Heart right ventricle (tissue), 16 donors: ENCODE results near the gene SMCO4. TPM values are rescaled to one million over a fixed set of nuclear protein-coding genes. Genes with fewer than 3 reads are reported as not detected.

ENCODE experiments used
- ATAC-seq, 8 donors: fragments of 200-7000 bp; cut with Tn5 transposase; one replicate each; pipeline ENCODE4 v1.9.1; 2020; ENCODE audit warnings: mild to moderate bottlenecking in 8 of 8, moderate library complexity in 8 of 8, moderate number of reproducible peaks in 1 of 8
- DNase-seq, 2 donors: peaks; one replicate each; pipeline ENCODE4 v3.0.0-alpha.2; 2020
- H3K27ac ChIP-seq, 10 donors: fragments of 200-600 bp; sonication (generic) in 2 of 10; one replicate each; pipeline versions ENCODE4 v1.5.0 to v1.8.0; 2020 to 2022; ENCODE audit warnings: mild to moderate bottlenecking in 3 of 10
- H3K27me3 ChIP-seq, 7 donors: fragments of 200-600 bp; one replicate each; pipeline ENCODE4 v1.8.0; 2021 to 2022; ENCODE audit warnings: mild to moderate bottlenecking in 2 of 7
- H3K36me3 ChIP-seq, 9 donors: fragments of 200-600 bp; sonication (generic) in 1 of 9; one replicate each; pipeline versions ENCODE4 v1.5.0 to v1.8.0; 2020 to 2022; ENCODE audit warnings: mild to moderate bottlenecking in 2 of 9
- H3K4me1 ChIP-seq, 9 donors: fragments of 200-600 bp; sonication (generic) in 1 of 9; one replicate each; pipeline versions ENCODE4 v1.5.0 to v1.8.0; 2020 to 2022; ENCODE audit warnings: mild to moderate bottlenecking in 4 of 9
- H3K4me3 ChIP-seq, 10 donors: fragments of 200-600 bp; sonication (generic) in 2 of 10; one replicate each; pipeline versions ENCODE4 v1.5.0 to v1.8.0; 2020 to 2022; ENCODE audit warnings: mild to moderate bottlenecking in 7 of 10, moderate library complexity in 2 of 10
- H3K9me3 ChIP-seq, 11 donors: fragments of 200-600 bp in 10 of 11; sonication (generic) in 2 of 11; one replicate each; pipeline versions ENCODE4 v1.5.0 to v1.8.0; 2013 to 2022; ENCODE audit warnings: mild to moderate bottlenecking in 2 of 11, control low read depth in 1 of 11, moderate library complexity in 1 of 11
- CTCF ChIP-seq, 9 donors: fragments of 200-600 bp; sonication (generic) in 2 of 9; IDR thresholded peaks; one replicate each; pipeline versions ENCODE4 v1.5.0 to v1.8.0; 2021 to 2022; ENCODE audit warnings: antibody characterized with exemption in 9 of 9, mild to moderate bottlenecking in 5 of 9, moderate library complexity in 1 of 9
- WGBS, 2 donors: extraction: QIAGEN DNeasy Blood & Tissue Kit; methylation state at CpG; one replicate each; pipeline ENCODE4 v1.1.7; 2013; ENCODE audit warnings: inconsistent platforms in 1 of 2; 5-methylcytosine and 5-hydroxymethylcytosine counted together
- intact Hi-C, 10 donors: fragments of 100-400 bp; cut with DNase I; formaldehyde crosslinking; loops; one replicate each; pipeline versions ENCODE4 v1.11.1 to v1.14.2; 2022
- polyA plus RNA-seq, 2 donors: library from polyadenylated mRNA; stranded (reverse); fragments of 200-250 nt; gene quantifications; one replicate each; pipeline ENCODE4 v1.2.3, GENCODE V29; 2013
- total RNA-seq, 10 donors: library from RNA; stranded (reverse); fragmentation: NEBNext Ultra II Directional in 3 of 10; extraction: Animal tissue kit (Norgen Biotek cat#: 25700) in 3 of 10; gene quantifications; one replicate each; pipeline versions ENCODE4 v1.2.1 to v1.2.4, GENCODE V29; 2021 to 2023
- donor health status: Arrhythmogenic right ventricular cardiomyopathy.
- donor health status: ischemic (EF 13 %, LVEDD 7.1; RV severe dilation, severe dysfunction).
- donor health status: healthy with polysubstance abuse.
- donor health status: DM: no; HTN: yes; CAD: no.
- donor health status: DM: no; HTN: no; CAD: no.
- donor health status: ischemic (EF 25% LVEDD 6.9; RV normal size, moderate dysfunction).
- donor health status: ischemic (EF 25% LVEDD 5.7; RV mildly dilated, moderate dysfunction).
- donor health status: healthy.
- donor health status: DM: yes; HTN: yes; CAD: no.
- donor health status: Ischemic cardiomyopathy.
- donor health status: ischemic (EF 35%, LVEDD 5.7; RV mildly dilated, moderate dysfunction).
- donor health status: nonischemic (EF 11% LVEDD 7.7; RV severe dilation, severe dysfunction).
- donor health status: DM: yes; HTN: yes; CAD: no.
- donor health status: PGD.
- donor health status: ischemic (EF 29% LVEDD 5.4; RV normal size, mild dysfunction).
- donor health status: nonischemic (EF 23%, LVEDD 6.1; RV moderate dilation, normal function).

SMCO4 gene
- total and polyA plus RNA-seq, 12 donors: 23.1 to 85.5 (median 44.8) TPM

DNA sequence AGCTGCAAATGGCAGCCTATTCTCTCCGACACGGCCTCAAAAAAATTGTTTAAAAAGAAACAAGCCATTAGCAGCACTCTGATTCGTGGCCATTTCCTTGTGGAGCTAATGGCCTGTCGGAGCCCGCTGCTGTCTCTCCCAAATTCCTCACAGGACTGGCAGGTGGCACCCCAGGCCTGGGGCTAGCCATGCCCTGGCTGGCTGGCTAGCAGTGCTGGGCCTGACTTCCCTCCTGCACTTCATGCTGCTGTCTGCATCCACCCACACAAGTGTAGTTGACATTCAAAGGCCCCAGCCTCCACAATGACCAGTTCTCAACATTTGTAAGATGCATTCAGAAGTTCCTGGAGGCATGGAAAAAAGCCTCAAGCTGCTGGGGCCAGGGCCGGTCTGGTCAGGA lies 61.5 kb downstream of the SMCO4 start:
- H3K4me3 ChIP-seq: no peak overlapping the region
- DNase-seq (no peak), ATAC-seq (peak; percentile 34 to 78 (median 66))
- intact Hi-C loops: loop anchor here in 4 of 10 donors (5.0 to 10.0 kb wide), 3 partner anchors 61 to 173 kb away; partner anchors contain the start of gene SMCO4 (in 3 of the 4)
- TF ChIP-seq CTCF (IDR thresholded peaks at IDR 0.05): peak in 5 of 9 donors; percentile 7 to 45 (median 32)
- 92 to 96% methylated on average over 6 of the region's 6 CpGs for WGBS, 2 donors
- no peak overlapping the region for H3K27ac ChIP-seq
- no peaks in the 10 kb centered on the region for H3K9me3 ChIP-seq
- no peaks in the 10 kb centered on the region for H3K27me3 ChIP-seq
- H3K4me1 ChIP-seq: peaks cover 0 to 24% (median under 1%) of the 10 kb centered on the region in 9 donors
- peaks cover 0 to 30% (median 0%) of the 10 kb centered on the region in 9 donors for H3K36me3 ChIP-seq

- 93 to 97% methylated on average over 16 of the region's 16 CpGs for WGBS, 2 donors
- Histone ChIP-seq H3K27ac (no peak overlapping the region), H3K27me3 (no peaks in the 10 kb centered on the region), H3K36me3 (peaks cover 0 to 31% (median 0%) of the 10 kb centered on the region in 9 donors), H3K4me1 (peaks cover 0 to 20% (median 0%) of the 10 kb centered on the region in 9 donors), H3K4me3 (no peak overlapping the region), H3K9me3 (no peaks in the 10 kb centered on the region)
- ATAC-seq: no peak
- no peak for DNase-seq
- intact Hi-C loops: loop anchor here in 4 of 10 donors (5.0 to 10.0 kb wide), 3 partner anchors 61 to 174 kb away; partner anchors contain the start of gene SMCO4 (in 3 of the 4)
- TF ChIP-seq CTCF (IDR thresholded peaks at IDR 0.05): no peak
These were observed 61.9 kb downstream of the SMCO4 start for GRCh38 chr11:93481279-93481678.

GRCh38 chr11:93480756-93481155 lies 62.4 kb downstream of the SMCO4 start:
- peaks cover 0 to 19% (median 0%) of the 10 kb centered on the region in 9 donors for H3K4me1 ChIP-seq
- no peak for ATAC-seq
- no peaks in the 10 kb centered on the region for H3K9me3 ChIP-seq
- TF ChIP-seq CTCF (IDR thresholded peaks at IDR 0.05): no peak
- WGBS, 2 donors: 94% methylated on average over 1 of the region's 1 CpG
- DNase-seq: no peak
- peaks cover 0 to 31% (median 0%) of the 10 kb centered on the region in 9 donors for H3K36me3 ChIP-seq
- no peak overlapping the region for H3K4me3 ChIP-seq
- no peaks in the 10 kb centered on the region for H3K27me3 ChIP-seq
- H3K27ac ChIP-seq: no peak overlapping the region
- intact Hi-C loops: loop anchor here in 4 of 10 donors (5.0 to 10.0 kb wide), 3 partner anchors 62 to 174 kb away; partner anchors contain the start of gene SMCO4 (in 3 of the 4)

GRCh38 chr11:93480256-93480655 lies 62.9 kb downstream of the SMCO4 start:
- no peak for TF ChIP-seq CTCF (IDR thresholded peaks at IDR 0.05)
- no peak for DNase-seq
- 97 to 98% methylated on average over 6 of the region's 6 CpGs for WGBS, 2 donors
- Histone ChIP-seq H3K9me3 (peaks cover 0 to 2% (median 0%) of the 10 kb centered on the region in 11 donors), H3K4me3 (no peak overlapping the region), H3K27me3 (no peaks in the 10 kb centered on the region), H3K27ac (no peak overlapping the region), H3K36me3 (peaks cover 0 to 31% (median 0%) of the 10 kb centered on the region in 9 donors), H3K4me1 (peaks cover 0 to 19% (median 0%) of the 10 kb centered on the region in 9 donors)
- ATAC-seq: no peak
- intact Hi-C loops: loop anchor here in 4 of 10 donors (5.0 to 10.0 kb wide), 3 partner anchors 62 to 175 kb away; partner anchors contain the start of gene SMCO4 (in 3 of the 4)
